Ecto neural progenitor cell (in vitro differentiated cells): ENCODE measurements around the gene MAPK8.

Experiments
- DNase-seq: peaks from one replicate; pipeline ENCODE4 v3.0.0-alpha.2; 2018; ENCODE audit warnings: low spot score

Gene MAPK8

DNA sequence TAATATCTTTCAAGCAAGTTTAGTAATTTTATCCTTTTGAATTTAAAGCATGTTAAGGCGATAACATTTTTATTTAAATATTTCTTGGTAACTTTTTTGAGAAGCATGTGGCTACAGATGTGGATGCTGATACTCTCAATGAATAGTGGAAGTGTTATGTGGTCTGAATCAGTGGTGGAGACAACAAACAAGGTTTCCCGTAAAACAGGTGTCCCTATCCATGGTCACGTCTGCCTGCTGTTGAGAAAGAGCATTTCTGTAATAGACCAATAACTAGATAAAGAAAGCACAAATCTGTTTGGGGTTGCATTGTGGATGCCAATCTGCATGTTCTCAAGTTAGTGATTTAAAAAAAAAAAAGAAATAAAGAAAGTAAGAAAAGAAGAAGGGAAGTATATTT lies 13.9 kb upstream of the MAPK8 start:
- no peak for DNase-seq

DNA sequence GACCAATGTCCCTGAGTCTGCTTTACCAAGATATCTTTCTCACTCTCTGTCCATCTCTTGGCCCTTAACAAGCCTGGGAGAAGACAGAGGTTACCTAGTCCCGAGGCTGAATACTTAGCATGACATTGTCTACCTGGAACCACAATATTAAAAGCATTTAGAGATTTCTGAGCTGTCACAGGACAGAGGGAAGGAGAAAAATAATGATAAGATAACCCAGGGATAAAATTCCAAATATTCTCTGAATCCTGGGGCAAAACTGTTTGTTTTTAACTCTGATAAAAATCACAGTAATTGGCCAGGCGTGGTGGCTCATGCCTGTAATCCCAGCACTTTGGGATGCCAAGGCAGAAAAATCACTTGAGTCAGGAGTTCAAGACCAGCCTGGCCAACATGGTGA lies 12.0 kb upstream of the MAPK8 start:
- DNase-seq = no peak

DNA sequence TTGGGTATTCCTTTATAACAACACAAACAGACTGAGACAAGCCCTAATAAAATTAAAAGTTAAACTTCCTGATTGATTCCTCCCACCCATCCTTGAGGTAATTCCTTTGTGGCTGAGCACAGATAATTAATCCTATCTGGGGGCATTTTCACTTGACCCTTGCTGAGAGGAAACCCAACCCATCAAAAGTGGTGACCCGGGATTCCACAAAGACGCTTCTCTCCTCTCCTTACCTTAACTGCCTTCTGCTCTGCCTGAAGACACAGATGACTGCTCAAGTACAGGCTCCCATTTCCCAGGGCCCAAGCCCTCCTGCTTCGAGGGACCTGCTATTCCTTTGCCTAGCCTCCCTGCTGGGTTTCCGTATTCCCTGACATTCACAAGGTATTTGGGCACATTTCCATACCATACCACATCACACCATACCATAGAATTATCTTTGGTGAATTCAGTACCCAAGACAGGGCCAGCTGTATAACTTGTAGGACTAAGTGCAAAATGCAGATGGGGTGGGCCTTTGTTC lies 9.8 kb upstream of the MAPK8 start:
- no peak for DNase-seq

DNA sequence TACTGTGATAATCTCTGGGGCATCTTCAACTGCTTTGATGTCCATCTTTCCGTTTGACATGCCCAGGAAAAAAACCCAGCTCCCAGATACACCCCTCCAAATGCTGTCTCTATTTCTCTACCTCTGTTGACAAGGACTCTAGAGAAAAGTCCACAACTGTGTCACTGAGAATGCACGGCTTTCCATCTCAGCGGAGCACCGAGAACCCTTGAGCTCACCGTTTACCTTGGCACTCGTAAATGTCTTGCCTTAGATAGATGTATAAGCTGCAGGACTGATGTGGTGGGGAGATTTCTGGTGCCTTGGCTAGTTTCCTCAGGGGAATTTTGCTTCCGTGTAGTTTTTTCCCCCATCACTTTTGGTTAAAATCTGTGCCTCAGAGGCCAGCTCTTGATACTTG lies 7.4 kb upstream of the MAPK8 start:
- no peak for DNase-seq

DNA sequence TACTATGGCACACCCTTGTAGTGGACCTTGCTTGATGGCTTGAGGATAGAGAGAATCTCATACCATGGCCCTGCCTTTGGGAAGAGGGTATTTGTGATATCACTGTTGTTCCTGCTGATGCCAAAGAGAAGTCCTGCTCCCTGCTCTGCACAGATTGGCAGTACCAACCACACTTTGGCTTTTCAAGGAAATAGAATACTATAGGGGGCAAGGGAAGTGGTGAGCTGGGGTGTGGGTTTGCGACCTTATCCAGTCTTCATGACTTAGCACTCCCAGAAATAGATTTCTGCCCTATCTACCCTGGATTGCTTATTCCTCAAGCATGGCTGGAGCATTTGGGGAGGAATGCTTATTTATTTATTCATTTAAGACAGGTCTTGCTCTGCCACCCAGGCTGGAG lies 6.8 kb upstream of the MAPK8 start:
- DNase-seq = no peak

DNA sequence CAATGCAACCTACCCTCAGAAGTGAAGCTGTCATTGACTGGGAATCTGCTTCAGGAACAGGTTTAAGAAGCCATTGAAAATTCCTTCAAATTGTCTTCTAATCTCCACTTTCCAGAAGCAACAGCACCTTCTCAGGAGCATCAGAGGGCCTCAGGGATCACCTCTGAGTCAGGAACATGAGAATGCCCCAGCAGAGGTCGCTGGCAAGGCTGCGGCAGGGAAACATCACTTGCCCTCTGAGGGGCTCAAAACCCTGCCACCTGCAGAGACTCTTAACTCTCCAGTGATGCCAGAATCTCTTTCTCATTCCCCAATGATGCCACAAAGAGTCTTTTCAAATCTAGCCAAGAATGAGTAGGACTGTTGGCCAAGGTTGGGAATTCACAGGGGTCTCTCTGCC lies 5.9 kb upstream of the MAPK8 start:
- no peak for DNase-seq

DNA sequence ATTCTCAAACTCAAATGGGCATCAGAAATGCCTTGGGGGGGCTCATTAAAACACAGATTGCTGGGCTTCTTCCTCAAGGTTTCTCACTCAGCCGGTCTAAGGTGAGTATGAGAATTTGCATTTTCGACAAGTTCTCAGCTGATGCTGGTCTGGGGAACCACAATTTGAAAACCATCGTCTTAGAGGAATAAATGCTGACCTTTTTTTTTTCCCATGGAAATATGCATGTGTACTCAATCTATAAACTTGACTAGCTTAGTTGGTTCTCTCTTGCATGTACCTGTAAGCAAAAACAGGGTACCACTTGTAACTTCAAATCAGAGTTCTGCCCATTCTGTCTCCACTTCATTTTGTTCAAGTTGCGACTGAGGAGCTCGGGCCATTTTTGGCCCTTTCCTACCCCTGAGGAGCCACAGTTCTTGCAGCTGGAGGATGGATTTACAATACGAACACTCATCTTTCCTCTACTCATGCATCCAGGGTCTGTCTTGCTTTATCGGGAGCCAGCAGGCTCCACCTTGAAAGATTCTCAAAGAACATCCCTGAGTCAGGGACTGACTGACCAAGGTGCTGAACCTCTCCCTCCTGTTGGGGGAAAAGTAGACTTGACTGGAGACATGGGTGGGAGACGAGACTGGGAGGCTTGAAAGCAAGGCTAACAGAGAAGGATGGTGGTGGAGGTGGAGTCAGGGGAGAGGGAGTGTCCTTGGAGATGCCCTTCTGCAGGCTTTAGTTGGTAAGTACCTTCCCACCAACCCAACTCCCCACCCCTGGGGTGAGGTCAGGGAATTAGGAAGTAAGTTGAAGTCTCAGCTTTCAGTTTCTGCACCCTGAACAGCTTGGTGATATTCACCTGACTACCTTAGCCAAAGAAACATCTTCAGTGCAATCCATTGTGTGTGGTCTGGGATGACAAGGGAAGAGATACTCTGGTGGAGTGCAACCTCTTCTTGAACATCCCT lies 3.7 kb upstream of the MAPK8 start:
- DNase-seq = no peak

DNA sequence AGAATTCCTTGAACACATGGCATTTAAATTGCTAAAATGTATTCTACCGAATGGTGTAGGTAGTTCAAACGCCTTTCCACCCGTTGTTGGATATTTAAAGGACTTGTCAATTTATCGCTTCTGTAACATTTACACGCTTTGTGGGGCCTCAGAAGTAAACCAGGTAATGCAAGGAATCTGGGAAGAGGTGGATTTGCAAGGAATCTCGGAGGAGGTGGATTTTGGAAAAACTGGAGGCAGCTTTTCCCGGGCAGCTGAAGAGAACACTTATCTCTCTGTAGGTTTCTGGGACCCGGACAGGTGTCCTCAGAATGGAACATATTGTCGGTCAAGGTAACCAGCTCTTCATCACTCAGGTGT lies 592 bp upstream of the MAPK8 start:
- no peak for DNase-seq

DNA sequence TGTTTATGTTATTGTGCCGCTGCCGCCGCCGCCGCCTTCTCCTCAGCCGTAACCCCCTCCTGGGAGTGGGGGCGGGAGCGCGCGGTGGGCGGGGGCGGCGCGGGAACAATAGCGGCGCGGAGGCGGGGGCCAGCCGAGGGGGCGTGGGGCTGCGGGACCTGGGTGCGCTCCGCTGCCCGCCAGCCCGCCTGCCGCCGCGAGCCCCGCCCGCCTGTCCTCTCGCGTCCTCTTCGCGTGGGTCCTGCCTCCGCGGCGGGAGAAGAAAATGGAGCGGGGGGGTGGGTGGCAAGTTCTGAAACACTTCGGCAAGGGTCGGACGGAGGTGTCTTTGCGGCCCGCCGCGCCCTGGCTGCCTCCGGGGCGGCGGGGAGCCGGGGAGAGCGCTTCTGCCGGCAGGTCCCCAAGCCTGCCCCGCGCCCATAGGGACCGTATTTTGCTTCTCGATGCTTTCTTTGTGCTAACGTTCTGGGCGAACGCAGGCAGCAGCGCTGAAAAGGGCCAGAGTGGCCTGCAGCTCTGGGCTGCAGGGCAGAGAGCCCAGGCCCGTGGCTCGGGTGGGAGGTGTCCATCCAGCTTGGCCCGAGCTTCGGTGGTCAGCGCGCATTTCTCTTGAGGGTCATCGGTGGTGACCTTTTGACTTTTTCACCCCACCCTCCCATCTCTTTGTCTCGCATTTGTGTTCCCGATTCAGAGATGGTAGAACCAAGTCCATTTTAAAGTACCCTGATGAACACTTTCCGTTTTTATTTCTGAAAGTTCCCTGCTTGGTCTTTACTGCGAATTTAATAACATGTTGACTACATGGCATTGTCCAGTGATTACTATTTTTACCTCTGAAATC lies 613 bp downstream of the MAPK8 start:
- no peak for DNase-seq

DNA sequence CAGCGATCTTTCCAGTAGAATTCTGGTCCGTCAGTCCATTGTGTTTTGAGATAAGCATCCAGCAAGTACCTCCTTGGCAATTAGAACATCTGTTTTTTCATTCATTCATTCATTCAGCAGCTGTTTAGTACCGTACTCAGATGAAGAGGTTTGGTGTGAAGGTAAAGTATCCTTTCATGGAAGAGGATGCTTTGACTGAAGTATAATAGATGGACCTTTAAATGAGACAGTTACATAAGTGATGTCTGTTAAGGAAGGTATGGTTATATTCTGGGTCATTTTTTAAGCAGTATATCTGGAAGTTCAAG lies 1.2 kb downstream of the MAPK8 start:
- no peak for DNase-seq

DNA sequence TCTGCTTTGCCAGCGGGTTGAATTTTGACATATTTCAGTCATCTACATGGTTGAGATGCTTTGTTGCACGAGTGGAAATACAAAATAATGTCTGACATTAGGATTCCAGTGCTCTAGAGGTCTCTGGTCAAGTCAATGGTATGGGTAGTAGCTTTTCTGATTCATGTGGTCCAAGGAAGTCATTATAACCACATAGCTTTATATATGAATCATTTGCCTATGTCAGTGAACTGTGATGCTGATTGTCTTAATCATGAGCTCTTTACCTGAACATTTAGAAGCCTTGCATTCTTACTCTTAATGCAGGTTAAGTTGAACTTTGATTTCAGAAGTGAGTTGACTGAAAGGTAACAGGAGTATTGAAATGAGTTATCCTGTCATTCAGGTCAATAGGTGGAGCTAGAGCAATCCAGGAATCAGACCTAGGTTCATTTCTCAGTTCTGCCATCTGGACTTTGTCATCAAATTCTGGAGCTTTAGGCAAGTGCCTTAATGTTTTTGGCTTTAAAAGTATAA lies 3.3 kb downstream of the MAPK8 start:
- no peak for DNase-seq

DNA sequence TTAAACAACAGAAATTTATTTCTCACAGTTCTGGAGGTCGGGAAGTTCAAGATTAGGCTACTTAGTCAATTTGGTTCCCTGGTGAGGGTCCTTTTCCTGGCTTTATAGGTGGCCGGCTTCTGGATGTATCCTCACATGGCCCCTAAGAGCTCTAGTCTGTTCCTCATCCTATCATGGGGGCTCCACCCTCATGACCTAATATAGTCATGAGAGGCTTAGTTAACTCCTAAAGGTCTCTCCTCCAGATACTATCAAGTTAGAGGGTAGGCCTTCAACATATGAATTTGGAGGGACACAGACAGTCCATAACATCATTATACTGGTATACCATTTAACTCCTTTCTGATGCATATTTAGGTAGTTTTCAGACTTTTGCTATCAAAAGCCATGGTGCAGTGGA lies 7.6 kb downstream of the MAPK8 start:
- DNase-seq = no peak

DNA sequence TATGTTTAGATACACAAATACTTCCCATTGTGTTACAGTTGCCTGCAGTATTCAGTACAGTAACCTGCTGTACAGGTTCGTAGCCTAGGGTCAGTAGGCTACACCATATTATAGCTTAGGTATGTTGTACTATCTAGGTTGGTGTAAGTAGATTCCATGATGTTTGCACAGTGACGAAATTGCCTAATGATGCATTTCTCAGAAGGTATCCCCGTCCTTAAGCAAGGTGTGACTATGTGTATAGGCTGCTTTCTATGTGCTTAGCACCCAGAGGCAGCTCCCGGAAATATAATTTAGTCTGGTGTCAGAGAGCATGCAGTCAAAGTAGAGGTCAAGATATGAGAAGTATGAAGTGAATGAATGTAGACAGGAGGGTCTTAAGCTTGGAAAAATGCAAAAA lies 9.8 kb downstream of the MAPK8 start:
- DNase-seq = no peak

DNA sequence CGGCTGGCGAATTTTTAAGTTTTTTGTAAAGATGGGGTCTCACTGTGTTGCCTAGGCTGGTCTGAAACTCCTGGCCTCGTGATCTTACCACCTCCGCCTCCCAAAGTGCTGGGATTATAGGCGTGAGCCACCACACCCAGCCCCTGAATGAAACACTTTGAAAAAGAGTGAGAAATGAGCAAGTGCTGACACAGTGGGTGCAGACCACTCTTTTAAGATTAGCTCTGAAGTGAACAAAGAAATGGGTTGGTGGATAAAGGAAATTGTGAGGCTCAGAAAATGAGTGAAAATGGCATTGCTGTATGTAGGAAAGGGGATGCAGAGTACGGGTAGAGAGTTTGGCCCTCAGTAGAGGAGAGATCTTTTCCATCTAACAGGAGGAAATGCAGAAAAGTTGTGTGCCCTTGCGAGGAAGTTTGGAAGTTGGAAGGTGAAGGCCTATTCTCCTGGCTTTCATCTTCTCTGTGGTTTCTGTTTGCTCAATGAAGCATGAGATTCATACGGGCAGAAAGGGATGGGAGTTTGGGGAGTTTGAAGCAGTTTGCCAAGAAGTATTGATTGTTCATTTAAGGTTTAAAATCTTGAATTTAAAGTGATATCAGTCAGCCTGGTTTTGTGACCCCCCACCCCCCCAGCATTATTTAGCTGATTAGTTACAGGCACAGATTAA lies 11.0 kb downstream of the MAPK8 start:
- no peak for DNase-seq

DNA sequence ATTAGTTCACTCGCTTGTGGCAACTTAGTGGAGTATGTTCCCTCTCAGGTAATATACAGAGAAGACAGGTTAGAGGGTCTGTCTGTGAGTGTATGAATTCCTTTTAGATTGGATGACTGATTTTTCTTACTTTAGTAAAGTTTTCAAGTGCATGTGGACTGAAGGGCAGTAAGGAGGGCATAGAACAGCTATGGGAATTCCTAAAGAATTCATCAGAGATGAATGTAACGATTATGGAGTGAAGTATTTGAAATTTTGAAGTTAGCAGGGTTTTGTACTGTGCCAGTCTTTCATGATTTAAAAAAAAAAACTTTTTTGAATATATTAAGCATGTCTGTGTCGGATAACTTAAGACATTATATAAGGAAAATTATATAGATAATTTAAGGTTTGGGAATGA lies 15.5 kb downstream of the MAPK8 start:
- DNase-seq = no peak

DNA sequence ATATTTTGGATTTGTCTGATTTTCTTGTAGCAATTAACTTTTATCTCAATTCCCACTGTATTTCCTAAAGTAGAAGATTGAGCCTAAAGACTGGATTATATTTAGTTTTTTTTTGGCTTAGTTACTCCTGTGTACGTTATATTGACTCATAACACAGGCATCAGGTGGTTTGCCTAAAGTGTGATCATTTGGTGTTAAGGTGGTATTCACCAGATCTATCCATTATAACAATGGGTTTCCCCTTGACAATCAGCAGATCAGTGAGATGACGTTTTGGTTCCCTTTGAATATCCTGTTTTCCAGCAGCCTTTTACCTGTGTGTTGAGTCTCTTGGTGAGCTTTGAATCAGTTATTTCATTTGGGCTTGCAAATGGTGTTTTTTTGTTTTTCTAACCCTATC lies 18.1 kb downstream of the MAPK8 start:
- no peak for DNase-seq

DNA sequence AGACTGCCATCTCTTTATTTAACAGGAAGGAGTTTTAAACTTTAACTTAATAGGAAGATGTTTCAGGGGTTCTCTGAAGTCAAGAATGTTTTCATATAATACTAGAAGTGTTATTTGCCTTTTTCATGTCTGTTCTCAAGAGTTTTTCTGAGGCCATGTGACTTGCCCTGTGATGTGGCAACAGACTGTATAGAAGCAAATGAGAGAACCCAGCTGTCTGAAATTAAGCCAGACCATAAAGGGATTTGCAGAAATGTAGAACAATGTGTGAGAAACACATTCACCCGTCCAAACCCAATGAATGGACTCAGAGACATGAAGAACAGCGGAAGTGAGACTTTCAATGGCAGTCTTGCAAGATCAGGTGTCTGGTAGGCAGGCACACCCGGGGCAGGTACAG lies 23.8 kb downstream of the MAPK8 start:
- DNase-seq = no peak

DNA sequence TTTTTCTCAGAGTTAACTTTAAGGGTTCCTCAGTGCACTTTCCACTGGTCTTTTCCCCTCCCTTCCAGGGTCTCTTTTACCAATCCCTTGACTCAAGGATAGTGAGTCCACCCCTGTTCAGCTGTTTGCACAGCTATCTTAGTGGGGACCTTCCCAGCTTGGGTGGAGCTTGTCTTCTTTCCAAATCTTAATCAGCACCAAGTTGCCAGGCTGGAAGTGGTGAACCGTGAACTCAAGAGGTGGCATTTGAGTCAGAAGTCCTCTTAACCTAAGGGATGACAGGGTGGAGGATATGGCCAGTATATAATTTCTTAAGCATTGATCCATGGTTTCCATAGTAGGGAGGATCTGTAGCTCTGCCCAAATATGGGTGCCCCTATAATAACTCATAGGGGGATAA lies 25.0 kb downstream of the MAPK8 start:
- DNase-seq = no peak

DNA sequence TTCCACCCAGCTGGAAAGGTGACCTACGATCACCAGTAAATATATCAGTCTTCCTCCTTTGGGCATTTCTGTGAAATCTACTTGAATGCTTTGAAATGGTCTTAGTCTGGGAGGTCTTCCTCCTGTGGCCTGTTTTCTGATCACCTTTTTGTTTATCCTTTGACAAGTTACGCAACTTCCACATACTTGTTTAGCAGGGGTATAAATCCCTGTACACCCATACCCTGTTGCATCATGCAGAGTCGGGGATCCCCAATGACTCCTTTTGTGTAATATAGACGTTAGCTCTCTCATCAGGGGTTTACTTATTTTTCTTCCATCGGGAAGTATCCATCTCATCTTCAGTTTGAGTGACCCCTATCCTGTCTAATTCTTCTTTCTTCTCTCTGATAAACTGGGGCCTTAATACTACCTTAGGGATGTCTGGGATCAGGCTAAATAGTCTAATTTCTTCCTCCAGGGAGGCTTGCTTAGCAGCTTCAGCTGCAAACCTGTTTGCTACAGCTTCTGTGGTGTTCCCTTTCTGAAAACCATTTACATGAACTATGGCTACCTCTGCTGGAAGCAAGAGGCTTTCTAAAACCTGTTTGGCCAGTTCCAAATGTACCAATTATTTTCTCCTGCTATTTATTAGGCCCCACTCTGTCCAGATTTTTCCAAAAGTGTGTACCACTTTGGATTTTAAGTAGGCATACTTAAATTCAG lies 25.8 kb downstream of the MAPK8 start:
- no peak for DNase-seq

DNA sequence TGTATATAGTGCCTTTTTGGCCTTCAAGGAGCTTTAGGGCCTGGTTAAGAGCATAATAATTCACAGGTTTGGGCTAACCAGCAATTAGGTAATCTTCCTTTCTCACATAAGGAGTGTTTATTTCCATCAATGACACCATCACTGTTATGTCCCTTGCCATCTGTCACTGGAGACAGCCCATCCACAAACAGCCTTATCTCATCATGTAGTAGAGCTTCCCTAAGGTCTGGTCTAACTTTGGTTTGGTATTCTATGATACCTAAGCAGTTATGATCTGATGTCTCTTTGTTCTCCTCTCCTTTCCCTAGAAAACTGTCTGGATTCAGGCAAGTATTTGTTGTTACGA lies 26.4 kb downstream of the MAPK8 start:
- no peak for DNase-seq

DNA sequence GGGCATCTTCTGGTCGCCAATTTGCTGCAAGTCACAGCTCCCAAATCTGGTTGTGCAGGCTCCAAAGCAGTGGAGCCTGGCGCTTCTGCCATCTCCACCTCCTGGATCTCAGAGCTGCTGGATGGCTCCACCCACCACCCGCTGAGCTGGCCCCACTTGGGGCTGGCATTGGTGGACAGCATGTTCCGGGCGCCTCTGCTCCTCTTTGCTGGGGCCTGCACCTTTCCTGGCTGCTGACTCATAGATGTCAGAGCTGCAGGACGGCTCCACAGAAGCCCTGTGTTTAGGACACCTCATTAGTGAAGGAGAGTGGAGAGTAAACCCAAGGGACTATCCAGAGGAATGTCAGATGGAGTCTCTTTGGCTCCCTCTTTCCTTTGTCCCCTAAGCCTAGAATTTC lies 27.4 kb downstream of the MAPK8 start:
- no peak for DNase-seq

DNA sequence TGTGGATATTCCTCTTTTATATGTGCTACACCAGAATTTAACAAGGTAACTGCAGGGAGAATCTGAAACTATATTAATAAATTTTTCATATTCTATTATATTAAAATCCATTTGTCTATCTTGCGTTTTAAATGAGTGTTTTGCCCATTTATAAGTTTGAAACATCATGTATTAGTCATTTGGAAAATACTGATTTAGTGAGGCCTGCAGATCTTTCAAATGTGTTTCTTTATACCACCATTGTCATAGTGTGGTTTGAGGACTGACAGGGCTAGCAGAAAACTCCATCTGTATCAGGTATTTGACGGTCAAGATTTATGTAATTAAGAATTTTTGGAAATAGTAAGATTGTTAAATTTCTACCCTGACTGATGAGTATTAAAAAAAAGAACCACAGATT lies 29.3 kb downstream of the MAPK8 start:
- no peak for DNase-seq
